IMR-90 (cell line): Measurements from ENCODE around the gene KIF6. TPM values are rescaled to one million over a fixed set of nuclear protein-coding genes. Genes with fewer than 3 reads are reported as not detected.

ENCODE experiments used
- ATAC-seq: fragments of 200-7000 bp; cut with Tn5 transposase; 2 replicates; pipeline ENCODE4 v1.9.1; 2020; ENCODE audit warnings: low read depth, mild to moderate bottlenecking, moderate library complexity
- BruUV-seq: library from RNA; stranded (reverse); fragments of 400-500 nt; replicated peaks from 2 replicates; lab custom pipeline; 2021; lab: Mats Ljungman, UMichigan
- CTCF ChIA-PET: fragments of 300-600 bp; formaldehyde crosslinking; extraction: SDS; loops from one replicate; lab custom pipeline; 2021; ENCODE audit warnings: antibody characterized with exemption; lab: Yijun Ruan, JAX
- POLR2A ChIA-PET: fragments of 300-600 bp; sonication (Branson Sonifier 250); formaldehyde crosslinking; loops from one replicate; lab custom pipeline; 2022; ENCODE audit warnings: antibody characterized with exemption; ENCODE audit not compliant: unreplicated experiment; lab: Charles Lee
- DNase-seq: peaks from one replicate; pipeline ENCODE4 v3.0.0; 2013
- H2AFZ ChIP-seq: replicated peaks from 2 replicates; pipeline ENCODE3; 2013; ENCODE audit warnings: low read length, mild to moderate bottlenecking; ENCODE audit not compliant: poor library complexity
- H2AK5ac ChIP-seq: 2 replicates; pipeline ENCODE4 v1.6.1; 2013; ENCODE audit warnings: low read depth, low read length, inconsistent platforms
- H2AK9ac ChIP-seq: replicated peaks from 2 replicates; pipeline ENCODE3; 2013; ENCODE audit warnings: mild to moderate bottlenecking, low read depth, low read length, moderate library complexity; ENCODE audit not compliant: poor library complexity
- H2BK120ac ChIP-seq: 2 replicates; pipeline ENCODE4 v1.6.1; 2013; ENCODE audit warnings: low read depth, low read length, inconsistent platforms
- H2BK15ac ChIP-seq: 3 replicates; pipeline ENCODE4 v1.6.1; 2013; ENCODE audit warnings: low read depth, low read length, inconsistent platforms
- H2BK20ac ChIP-seq: 2 replicates; pipeline ENCODE4 v1.6.1; 2013; ENCODE audit warnings: low read depth, mild to moderate bottlenecking, inconsistent platforms, low read length, moderate library complexity
- H2BK5ac ChIP-seq: 2 replicates; pipeline ENCODE4 v1.6.1; 2013; ENCODE audit warnings: mild to moderate bottlenecking, low read depth, low read length, inconsistent platforms; ENCODE audit not compliant: poor library complexity, severe bottlenecking
- H3K14ac ChIP-seq: replicated peaks from 2 replicates; pipeline ENCODE4 v1.6.1; 2013; ENCODE audit warnings: low read depth, low read length, inconsistent platforms
- H3K18ac ChIP-seq: 2 replicates; pipeline ENCODE4 v1.6.1; 2013; ENCODE audit warnings: low read depth, low read length, control low read depth
- H3K23ac ChIP-seq: 2 replicates; pipeline ENCODE4 v1.6.1; 2013; ENCODE audit warnings: low read depth, low read length, inconsistent platforms
- H3K27ac ChIP-seq: 2 replicates; pipeline ENCODE4 v1.5.1; 2013; ENCODE audit warnings: mild to moderate bottlenecking, control low read depth, low read length; ENCODE audit not compliant: insufficient read depth
- H3K27me3 ChIP-seq: 2 replicates; pipeline ENCODE4 v1.6.1; 2013; ENCODE audit warnings: low read length; ENCODE audit not compliant: control insufficient read depth, insufficient read depth
- H3K36me3 ChIP-seq: 2 replicates; pipeline ENCODE4 v1.6.1; 2013; ENCODE audit warnings: low read length, mixed read lengths; ENCODE audit not compliant: control insufficient read depth, insufficient read depth
- H3K4ac ChIP-seq: 2 replicates; pipeline ENCODE4 v1.6.1; 2013; ENCODE audit warnings: low read depth, low read length, inconsistent platforms
- H3K4me1 ChIP-seq: 2 replicates; pipeline ENCODE4 v1.6.1; 2013; ENCODE audit warnings: low read length, mixed read lengths; ENCODE audit not compliant: control insufficient read depth, insufficient read depth
- H3K4me2 ChIP-seq: 2 replicates; pipeline ENCODE4 v1.6.1; 2013; ENCODE audit warnings: low read depth, mild to moderate bottlenecking, control low read depth, low read length, moderate library complexity
- H3K4me3 ChIP-seq: 2 replicates; pipeline ENCODE4 v1.5.1; 2013; ENCODE audit warnings: low read depth, mild to moderate bottlenecking, control low read depth, low read length, moderate library complexity; ENCODE audit not compliant: insufficient read depth
- H3K56ac ChIP-seq: 2 replicates; pipeline ENCODE4 v1.6.1; 2013; ENCODE audit warnings: low read length, inconsistent platforms; ENCODE audit not compliant: insufficient read depth; ENCODE audit errors: extremely low read depth
- H3K79me1 ChIP-seq, 2 experiments: 2 replicates each; pipeline ENCODE4 v1.6.1; 2013; ENCODE audit warnings: low read length in 2 of 2, inconsistent platforms in 1 of 2, low read depth in 1 of 2
- H3K9ac ChIP-seq: 2 replicates; pipeline ENCODE4 v1.6.1; 2013; ENCODE audit warnings: low read depth, low read length, control low read depth
- H3K9me1 ChIP-seq: 2 replicates; pipeline ENCODE4 v1.6.1; 2013; ENCODE audit warnings: low read length, inconsistent platforms; ENCODE audit not compliant: insufficient read depth
- H3K9me3 ChIP-seq: 2 replicates; pipeline ENCODE4 v1.6.1; 2013; ENCODE audit warnings: low read length; ENCODE audit not compliant: control insufficient read depth, insufficient read depth
- H4K20me1 ChIP-seq: 2 replicates; pipeline ENCODE4 v1.6.1; 2013; ENCODE audit warnings: low read length, inconsistent platforms; ENCODE audit not compliant: insufficient read depth
- H4K5ac ChIP-seq: 2 replicates; pipeline ENCODE4 v1.6.1; 2013; ENCODE audit warnings: mild to moderate bottlenecking, low read depth, low read length, control low read depth
- H4K8ac ChIP-seq, 2 experiments: 2 replicates each; pipeline ENCODE4 v1.6.1; 2013; ENCODE audit warnings: low read depth in 2 of 2, low read length in 2 of 2, control low read depth in 1 of 2, inconsistent platforms in 1 of 2
- H4K91ac ChIP-seq: 2 replicates; pipeline ENCODE4 v1.6.1; 2013; ENCODE audit warnings: low read depth, low read length, inconsistent platforms; ENCODE audit not compliant: insufficient read depth
- RAD21 ChIP-seq: IDR thresholded peaks from 2 replicates; pipeline ENCODE4 v1.6.1; 2012; ENCODE audit warnings: low read length, improper control_type of control experiment
- WGBS, 2 experiments: methylation state at CpG; one replicate each; pipeline versions ENCODE4 v1.1.5 to v1.1.7; 2013; ENCODE audit warnings: missing lambda C conversion rate in 2 of 2; ENCODE audit not compliant: insufficient read length in 1 of 2; ENCODE audit errors: extremely low coverage in 2 of 2; 5-methylcytosine and 5-hydroxymethylcytosine counted together
- dilution Hi-C: fragments of 300-500 bp; cut with HindIII; formaldehyde crosslinking; loops from one replicate; pipeline ENCODE4 v1.14.3; 2018; ENCODE audit warnings: low sequenced_read_pairs; ENCODE audit not compliant: unreplicated experiment
- in situ Hi-C: fragments of 300-500 bp; cut with MboI; formaldehyde crosslinking; loops from 3 replicates; pipeline ENCODE4 v1.14.3; 2019; ENCODE audit warnings: low sequenced_read_pairs, inconsistent platforms, mixed read lengths
- intact Hi-C: fragments of 100-400 bp; cut with micrococcal nuclease; formaldehyde crosslinking; loops from 2 replicates; pipeline ENCODE4 v1.10.0; 2022
- polyA plus RNA-seq, 3 experiments: library from polyadenylated mRNA; depleted of rRNA; stranded (reverse); fragments of >200 nt; gene quantifications; 2 replicates each; pipeline ENCODE4 v1.2.3, GENCODE V29; 2012; ENCODE audit warnings: low replicate concordance in 1 of 3
- total RNA-seq: library from RNA; depleted of rRNA; stranded (reverse); fragments of >200 nt; gene quantifications from 2 replicates; pipeline ENCODE4 v1.2.3, GENCODE V29; 2012

KIF6 gene
- total and polyA plus RNA-seq, 2 of the 4 experiments (the other 2 are of a cell fraction): under 0.01 to 0.10 TPM

DNA sequence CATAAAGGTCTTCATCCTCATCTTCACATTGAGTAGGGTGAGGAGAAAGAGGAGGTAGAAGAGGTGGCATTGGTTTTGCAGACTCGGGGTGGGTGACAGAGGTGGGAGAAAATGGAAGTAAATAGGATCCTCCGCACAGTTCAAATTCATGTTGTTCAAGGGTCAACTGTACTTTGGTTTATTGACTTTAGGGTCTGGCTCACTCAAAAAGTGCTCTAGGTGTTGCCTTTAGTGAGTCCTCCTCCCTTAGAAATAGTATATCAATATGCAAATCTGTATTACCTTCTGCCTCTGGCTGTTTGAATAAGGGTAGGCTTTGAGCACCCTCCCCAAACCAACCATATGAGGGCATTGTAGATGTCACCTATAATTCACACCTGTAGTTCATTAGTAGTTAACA, 54.7 kb downstream of the KIF6 start:
- ATAC-seq (no peak), DNase-seq (no peak)
- Histone ChIP-seq H3K18ac (no peak overlapping the region), H3K4me1 (0 out of 2 replicates have a peak, but pooled peaks cover 3% of the 10 kb centered on the region), H3K4me3 (no peak overlapping the region), H4K20me1 (no peaks in the 10 kb centered on the region), H2BK120ac (no peak overlapping the region), H3K9ac (no peak overlapping the region), H2BK5ac (no peak overlapping the region), H3K9me3 (peaks cover 2% of the 10 kb centered on the region; the same call in 1 of the 2 replicates), H4K5ac (no peak overlapping the region), H3K56ac (no peak overlapping the region), H3K36me3 (no peaks in the 10 kb centered on the region), H3K4me2 (no peak overlapping the region), H2AFZ (no peak overlapping the region), H2BK20ac (no peak overlapping the region), H3K79me1 (no peaks in the 10 kb centered on the region), H2AK5ac (no peak overlapping the region), H4K91ac (no peak overlapping the region), H2BK15ac (no peak overlapping the region), H3K27me3 (no peaks in the 10 kb centered on the region), H3K14ac (no peak overlapping the region), H3K23ac (no peak overlapping the region), H3K27ac (no peak overlapping the region), H4K8ac (no peak overlapping the region), H3K9me1 (no peaks in the 10 kb centered on the region), H2AK9ac (no peak overlapping the region), H3K4ac (no peak overlapping the region)
- in situ Hi-C loops (no loop called here), intact Hi-C loops (no loop called here), dilution Hi-C loops (no loop called here)
- no CpG with 5 or more reads among the region's 2 CpGs for WGBS, 2 experiments
- ChIA-PET POLR2A (no interaction called here), CTCF (no interaction called here)
- TF ChIP-seq RAD21: no peak
- BruUV-seq: no TSS peak
